ELR (cell line): ENCODE results near the gene THAP5.

Experiments
- DNase-seq: peaks from one replicate; pipeline ENCODE4 v3.0.0-alpha.2; 2015; ENCODE audit warnings: low read depth

THAP5 gene

GRCh38 chr7:108533712-108534111 lies 35.8 kb downstream of the THAP5 start:
- DNase-seq: no peak

GRCh38 chr7:108529341-108529740 lies 40.2 kb downstream of the THAP5 start:
- no peak for DNase-seq

- no peak for DNase-seq
Measured at GRCh38 chr7:108528183-108528712, 41.3 kb downstream of the THAP5 start.

GRCh38 chr7:108526768-108527017 lies 42.8 kb downstream of the THAP5 start:
- DNase-seq: no peak

- DNase-seq: peak; percentile 99
Measured at GRCh38 chr7:108525985-108526767, 43.3 kb downstream of the THAP5 start, which contains the start of gene PNPLA8. PNPLA8 (minus strand) TSS chr7:108526135; CDS start chr7:108515491, 10,644 bp downstream.

GRCh38 chr7:108525327-108525984 lies 44.0 kb downstream of the THAP5 start:
- DNase-seq: peak; percentile 80

- no peak for DNase-seq
Measured at GRCh38 chr7:108522780-108523179, 46.7 kb downstream of the THAP5 start.

GRCh38 chr7:108517951-108518350 lies 51.6 kb downstream of the THAP5 start:
- no peak for DNase-seq

- DNase-seq: no peak
Measured at GRCh38 chr7:108515630-108516029, 53.9 kb downstream of the THAP5 start.

- DNase-seq: no peak
Measured at GRCh38 chr7:108515013-108515412, 54.5 kb downstream of the THAP5 start.
